Parathyroid adenoma (tissue), 2 donors: ENCODE data around the gene TMEM69.
"Not testable (repeated sequence)": the region's sequence is repeated elsewhere in the genome, so short reads cannot be mapped to it uniquely, and the experiment has no call there.

ENCODE experiments used
- H2AFZ ChIP-seq: fragments of 300-600 bp; sonication (generic); one replicate; pipeline ENCODE4 v1.7.0; 2017; ENCODE audit warnings: antibody characterized with exemption, mild to moderate bottlenecking
- H3K27ac ChIP-seq: fragments of 300-600 bp; sonication (generic); one replicate; pipeline ENCODE4 v1.7.0; 2017
- H3K27me3 ChIP-seq: fragments of 300-600 bp; sonication (generic); one replicate; pipeline ENCODE4 v1.7.0; 2017; ENCODE audit warnings: low read length; ENCODE audit not compliant: control insufficient read depth, insufficient read depth
- H3K36me3 ChIP-seq: fragments of 300-600 bp; sonication (generic); one replicate; pipeline ENCODE4 v1.7.0; 2017; ENCODE audit warnings: low read length; ENCODE audit not compliant: control insufficient read depth, insufficient read depth
- H3K4me1 ChIP-seq: fragments of 300-600 bp; sonication (generic); one replicate; pipeline ENCODE4 v1.7.0; 2017; ENCODE audit warnings: control low read depth
- H3K4me2 ChIP-seq: fragments of 300-600 bp; sonication (generic); one replicate; pipeline ENCODE4 v1.7.0; 2017; ENCODE audit warnings: low read length
- H3K4me3 ChIP-seq: fragments of 300-600 bp; sonication (generic); one replicate; pipeline ENCODE4 v1.7.0; 2017; ENCODE audit warnings: low read depth, low read length
- H3K79me2 ChIP-seq: fragments of 300-600 bp; sonication (generic); one replicate; pipeline ENCODE4 v1.7.0; 2017; ENCODE audit warnings: control low read depth
- H3K9ac ChIP-seq: fragments of 300-600 bp; sonication (generic); one replicate; pipeline ENCODE4 v1.7.0; 2017; ENCODE audit warnings: mild to moderate bottlenecking
- H3K9me3 ChIP-seq: fragments of 300-600 bp; sonication (generic); one replicate; pipeline ENCODE4 v1.7.0; 2017; ENCODE audit warnings: low read length; ENCODE audit not compliant: control insufficient read depth
- TF ChIP-seq, protein P1 (sequence below): fragments of 300-600 bp; sonication (generic); IDR thresholded peaks from one replicate; pipeline ENCODE4 v1.7.0; 2017; ENCODE audit warnings: antibody characterized with exemption, mild to moderate bottlenecking
- donor health status: primary hyperparathyroidism.

Gene TMEM69

DNA sequence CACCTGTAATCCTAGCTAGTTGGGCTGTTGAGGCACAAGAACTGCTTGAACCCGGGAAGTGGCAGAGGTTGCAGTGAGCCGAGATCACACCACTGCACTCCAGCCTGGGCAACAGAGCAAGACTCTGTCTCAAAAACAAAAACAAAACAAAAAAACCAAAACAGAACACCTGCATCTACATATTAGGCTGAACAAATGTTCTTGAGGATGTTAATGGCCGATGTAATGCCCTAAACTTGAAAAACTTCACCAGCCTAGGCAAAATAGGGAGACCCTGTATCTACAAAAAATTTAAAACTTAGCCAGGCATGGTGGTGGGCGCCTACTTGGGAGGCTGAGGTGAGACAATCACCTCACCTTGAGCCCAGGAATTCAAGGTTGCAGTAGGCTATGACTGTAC, 19.5 kb upstream of the TMEM69 start:
- H3K4me2 ChIP-seq: no peak overlapping the region
- H3K36me3 ChIP-seq: no peaks in the 10 kb centered on the region
- H3K4me1 ChIP-seq: peaks cover 3% of the 10 kb centered on the region
- no peaks in the 10 kb centered on the region for H3K27me3 ChIP-seq
- no peak overlapping the region for H3K9ac ChIP-seq
- no peak overlapping the region for H2AFZ ChIP-seq
- H3K9me3 ChIP-seq: no peaks in the 10 kb centered on the region
- H3K4me3 ChIP-seq: no peak overlapping the region
- TF ChIP-seq, protein P1, sequence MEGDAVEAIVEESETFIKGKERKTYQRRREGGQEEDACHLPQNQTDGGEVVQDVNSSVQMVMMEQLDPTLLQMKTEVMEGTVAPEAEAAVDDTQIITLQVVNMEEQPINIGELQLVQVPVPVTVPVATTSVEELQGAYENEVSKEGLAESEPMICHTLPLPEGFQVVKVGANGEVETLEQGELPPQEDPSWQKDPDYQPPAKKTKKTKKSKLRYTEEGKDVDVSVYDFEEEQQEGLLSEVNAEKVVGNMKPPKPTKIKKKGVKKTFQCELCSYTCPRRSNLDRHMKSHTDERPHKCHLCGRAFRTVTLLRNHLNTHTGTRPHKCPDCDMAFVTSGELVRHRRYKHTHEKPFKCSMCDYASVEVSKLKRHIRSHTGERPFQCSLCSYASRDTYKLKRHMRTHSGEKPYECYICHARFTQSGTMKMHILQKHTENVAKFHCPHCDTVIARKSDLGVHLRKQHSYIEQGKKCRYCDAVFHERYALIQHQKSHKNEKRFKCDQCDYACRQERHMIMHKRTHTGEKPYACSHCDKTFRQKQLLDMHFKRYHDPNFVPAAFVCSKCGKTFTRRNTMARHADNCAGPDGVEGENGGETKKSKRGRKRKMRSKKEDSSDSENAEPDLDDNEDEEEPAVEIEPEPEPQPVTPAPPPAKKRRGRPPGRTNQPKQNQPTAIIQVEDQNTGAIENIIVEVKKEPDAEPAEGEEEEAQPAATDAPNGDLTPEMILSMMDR: no peak
- H3K27ac ChIP-seq: no peak overlapping the region
- peaks cover 40% of the 10 kb centered on the region for H3K79me2 ChIP-seq

DNA sequence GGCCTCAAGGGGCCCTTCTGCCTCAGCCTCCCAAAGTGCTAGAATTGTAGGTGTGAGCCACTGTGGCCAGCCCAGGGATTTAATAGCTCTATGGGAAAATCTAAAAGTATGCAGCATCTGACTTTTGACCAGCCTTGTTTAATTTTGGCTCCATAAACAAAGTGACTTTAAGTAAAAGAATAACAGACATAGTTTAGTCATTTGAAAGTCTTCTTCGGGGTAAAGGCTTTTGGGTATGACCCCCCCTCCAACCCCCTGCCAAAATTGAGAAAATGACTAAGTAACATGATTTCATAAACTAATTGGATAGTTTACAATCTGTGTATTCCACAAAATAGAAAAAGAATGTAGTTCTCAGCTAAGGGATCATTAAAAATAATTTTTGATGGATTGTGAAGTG, 18.6 kb upstream of the TMEM69 start:
- H3K79me2 ChIP-seq: peaks cover 48% of the 10 kb centered on the region
- H3K4me2 ChIP-seq: no peak overlapping the region
- H3K9ac ChIP-seq: no peak overlapping the region
- H3K27ac ChIP-seq: no peak overlapping the region
- no peaks in the 10 kb centered on the region for H3K36me3 ChIP-seq
- no peaks in the 10 kb centered on the region for H3K9me3 ChIP-seq
- no peak overlapping the region for H3K4me3 ChIP-seq
- peaks cover 3% of the 10 kb centered on the region for H3K4me1 ChIP-seq
- H3K27me3 ChIP-seq: no peaks in the 10 kb centered on the region
- H2AFZ ChIP-seq: no peak overlapping the region
- TF ChIP-seq, protein P1: no peak

GRCh38 chr1:45669859-45670655, 17.9 kb upstream of the TMEM69 start:
- Histone ChIP-seq H3K36me3 (no peaks in the 10 kb centered on the region), H3K9ac (no peak overlapping the region), H3K9me3 (no peaks in the 10 kb centered on the region), H3K79me2 (peaks cover 48% of the 10 kb centered on the region), H3K27ac (no peak overlapping the region), H3K27me3 (no peaks in the 10 kb centered on the region), H2AFZ (no peak overlapping the region), H3K4me3 (no peak overlapping the region), H3K4me1 (peaks cover 3% of the 10 kb centered on the region), H3K4me2 (no peak overlapping the region)
- TF ChIP-seq, protein P1: no peak

DNA sequence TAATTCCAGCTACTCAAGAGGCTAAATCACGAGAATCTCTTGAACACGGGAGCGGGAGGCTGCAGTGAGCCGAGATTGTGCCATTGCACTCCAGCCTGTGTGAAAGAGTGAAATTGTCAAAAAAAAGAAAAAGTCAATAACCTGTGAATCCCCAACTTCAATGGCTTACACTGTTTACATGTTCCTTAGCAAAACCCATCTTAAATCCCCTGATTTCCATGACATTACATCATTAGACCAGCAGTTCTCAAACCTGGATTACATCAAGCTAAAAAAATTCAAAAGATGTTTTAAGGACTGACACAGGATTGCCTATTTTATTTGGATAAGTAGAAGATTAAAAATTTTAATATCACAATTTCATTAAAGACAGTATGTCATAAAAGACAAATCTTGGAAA, 14.0 kb upstream of the TMEM69 start:
- H3K36me3 ChIP-seq: no peaks in the 10 kb centered on the region
- H3K4me1 ChIP-seq: peaks cover 3% of the 10 kb centered on the region
- no peaks in the 10 kb centered on the region for H3K9me3 ChIP-seq
- no peak overlapping the region for H3K9ac ChIP-seq
- no peak overlapping the region for H3K4me2 ChIP-seq
- no peak overlapping the region for H2AFZ ChIP-seq
- TF ChIP-seq, protein P1: no peak
- peaks cover 52% of the 10 kb centered on the region for H3K79me2 ChIP-seq
- H3K27ac ChIP-seq: no peak overlapping the region
- no peak overlapping the region for H3K4me3 ChIP-seq
- H3K27me3 ChIP-seq: no peaks in the 10 kb centered on the region

- no peak overlapping the region for H3K27ac ChIP-seq
- no peaks in the 10 kb centered on the region for H3K27me3 ChIP-seq
- no peak overlapping the region for H3K9ac ChIP-seq
- H3K79me2 ChIP-seq: peaks cover 47% of the 10 kb centered on the region
- no peaks in the 10 kb centered on the region for H3K36me3 ChIP-seq
- H2AFZ ChIP-seq: no peak overlapping the region
- H3K9me3 ChIP-seq: no peaks in the 10 kb centered on the region
- TF ChIP-seq, protein P1: no peak
- H3K4me3 ChIP-seq: no peak overlapping the region
- peaks cover 5% of the 10 kb centered on the region for H3K4me1 ChIP-seq
- no peak overlapping the region for H3K4me2 ChIP-seq
Observed at GRCh38 chr1:45674478-45674877, 13.5 kb upstream of the TMEM69 start.

DNA sequence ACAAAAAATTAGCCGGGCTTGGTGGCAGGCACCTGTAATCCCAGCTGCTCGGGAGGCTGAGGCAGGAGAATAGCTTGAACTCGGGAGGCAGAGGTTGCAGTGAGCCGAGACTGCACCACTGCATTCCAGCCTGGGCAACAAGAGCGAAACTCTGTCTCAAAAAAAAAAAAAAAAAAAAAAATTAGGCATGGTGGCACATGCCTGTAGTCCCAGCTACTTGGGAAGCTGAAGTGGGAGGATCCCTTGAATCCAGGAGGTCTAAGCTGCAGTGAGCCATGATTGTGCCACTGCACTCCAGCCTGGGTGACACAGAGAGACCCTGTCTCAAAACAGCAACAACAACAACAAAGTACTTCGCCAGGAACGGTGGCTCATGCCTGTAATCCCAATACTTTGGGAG, 11.4 kb upstream of the TMEM69 start:
- not testable (repeated sequence) for H3K4me2 ChIP-seq, H3K27me3 ChIP-seq, H3K27ac ChIP-seq, H3K9ac ChIP-seq, H3K9me3 ChIP-seq, H3K4me1 ChIP-seq, H2AFZ ChIP-seq, H3K4me3 ChIP-seq, H3K36me3 ChIP-seq
- H3K79me2 ChIP-seq: peaks cover 40% of the 10 kb centered on the region
